ENCODE data around the gene PVALEF.
A peak's percentile ranks its signal among the peaks of the same experiment; 100 is the strongest.

The PVALEF gene

DNA sequence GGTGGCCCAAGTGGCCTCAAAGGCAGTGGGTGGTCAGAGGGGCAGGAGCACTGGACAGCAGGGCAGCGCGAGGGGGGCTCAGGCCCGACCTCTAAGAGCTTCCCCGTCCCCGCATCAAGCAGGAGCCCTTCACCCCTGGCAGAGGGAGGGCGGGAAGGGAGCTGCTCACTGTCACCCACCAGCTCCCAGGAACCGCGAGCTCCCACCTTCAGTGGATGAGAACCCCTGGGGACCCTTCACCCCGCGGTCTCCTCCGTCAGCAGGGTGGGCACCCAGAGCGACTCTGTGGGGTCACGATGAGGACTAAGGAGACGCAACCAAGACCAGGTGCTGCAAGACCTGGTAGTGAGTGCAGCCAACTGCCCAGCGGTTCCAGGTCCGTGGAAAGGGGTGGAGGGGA is 43.8 kb downstream of the PVALEF start:
- peaks cover 74% of the 10 kb centered on the region for H3K4me1 ChIP-seq
- no peak for TF ChIP-seq Cebpa-rat (IDR thresholded peaks at IDR 0.05)

GRCh38 chr17:81210466-81210865 is 45.2 kb downstream of the PVALEF start:
- no peak overlapping the region for H3K4me3 ChIP-seq
- no peaks in the 10 kb centered on the region for H3K27me3 ChIP-seq
- H3K9me3 ChIP-seq, result no peaks in the 10 kb centered on the region
- peaks cover 64% of the 10 kb centered on the region for H3K4me1 ChIP-seq
- H3K9ac ChIP-seq, result peak overlapping the region; percentile 39
- H4K20me1 ChIP-seq, result peaks cover 67% of the 10 kb centered on the region
- H3K36me3 ChIP-seq, result peaks cover 20% of the 10 kb centered on the region
- peak overlapping the region; percentile 39; the same call in 1 of the 2 replicates for H3K27ac ChIP-seq
- H3K4me2 ChIP-seq, result peak overlapping the region; percentile 79
- TF ChIP-seq Cebpa-rat (IDR thresholded peaks at IDR 0.05), result no peak

More for the DNA sequence above, 43.8 kb downstream of the PVALEF start:
- Histone ChIP-seq H3K9me3 (no peaks in the 10 kb centered on the region), H3K36me3 (peaks cover 18% of the 10 kb centered on the region), H3K4me2 (no peak overlapping the region), H3K27me3 (no peaks in the 10 kb centered on the region), H4K20me1 (peaks cover 74% of the 10 kb centered on the region), H3K27ac (0 out of 2 replicates have a peak overlapping the region, but pooled peaks have one; percentile 4), H3K9ac (no peak overlapping the region), H3K4me3 (no peak overlapping the region)

- Histone ChIP-seq H3K9ac (peak overlapping the region; percentile 39), H3K4me2 (peak overlapping the region; percentile 79)
Observed at GRCh38 chr17:81210868-81211267, 45.6 kb downstream of the PVALEF start.

GRCh38 chr17:81212365-81212764 is 47.1 kb downstream of the PVALEF start:
- no peaks in the 10 kb centered on the region for H3K27me3 ChIP-seq
- H3K4me2 ChIP-seq, result no peak overlapping the region
- peaks cover 45% of the 10 kb centered on the region for H3K4me1 ChIP-seq
- H3K9ac ChIP-seq, result no peak overlapping the region
- peaks cover 48% of the 10 kb centered on the region for H4K20me1 ChIP-seq
- H3K36me3 ChIP-seq, result peaks cover 39% of the 10 kb centered on the region
- H3K4me3 ChIP-seq, result no peak overlapping the region
- no peaks in the 10 kb centered on the region for H3K9me3 ChIP-seq
- no peak overlapping the region for H3K27ac ChIP-seq
- no peak for TF ChIP-seq Cebpa-rat (IDR thresholded peaks at IDR 0.05)

More at GRCh38 chr17:81210868-81211267, 45.6 kb downstream of the PVALEF start:
- H3K36me3 ChIP-seq, result peaks cover 25% of the 10 kb centered on the region
- no peak for TF ChIP-seq Cebpa-rat (IDR thresholded peaks at IDR 0.05)
- H3K27me3 ChIP-seq, result no peaks in the 10 kb centered on the region
- H3K4me3 ChIP-seq, result no peak overlapping the region
- H3K4me1 ChIP-seq, result peaks cover 60% of the 10 kb centered on the region
- no peaks in the 10 kb centered on the region for H3K9me3 ChIP-seq
- peaks cover 63% of the 10 kb centered on the region for H4K20me1 ChIP-seq
- peak overlapping the region; percentile 39; the same call in 1 of the 2 replicates for H3K27ac ChIP-seq

GRCh38 chr17:81213978-81214377 is 48.7 kb downstream of the PVALEF start:
- no peak overlapping the region for H3K4me3 ChIP-seq
- H3K4me2 ChIP-seq, result no peak overlapping the region
- H4K20me1 ChIP-seq, result peaks cover 35% of the 10 kb centered on the region
- H3K36me3 ChIP-seq, result peaks cover 43% of the 10 kb centered on the region
- no peak overlapping the region for H3K27ac ChIP-seq
- no peaks in the 10 kb centered on the region for H3K27me3 ChIP-seq
- no peaks in the 10 kb centered on the region for H3K9me3 ChIP-seq
- peaks cover 31% of the 10 kb centered on the region for H3K4me1 ChIP-seq
- H3K9ac ChIP-seq, result no peak overlapping the region
- TF ChIP-seq Cebpa-rat (IDR thresholded peaks at IDR 0.05), result no peak

GRCh38 chr17:81217491-81217890 is 52.2 kb downstream of the PVALEF start:
- no peak overlapping the region for H3K4me2 ChIP-seq
- no peaks in the 10 kb centered on the region for H3K27me3 ChIP-seq
- peaks cover 56% of the 10 kb centered on the region for H3K36me3 ChIP-seq
- H3K9ac ChIP-seq, result no peak overlapping the region
- H4K20me1 ChIP-seq, result peaks cover 35% of the 10 kb centered on the region
- H3K4me3 ChIP-seq, result no peak overlapping the region
- no peaks in the 10 kb centered on the region for H3K9me3 ChIP-seq
- no peak for TF ChIP-seq Cebpa-rat (IDR thresholded peaks at IDR 0.05)
- peaks cover 19% of the 10 kb centered on the region for H3K4me1 ChIP-seq
- H3K27ac ChIP-seq, result no peak overlapping the region

DNA sequence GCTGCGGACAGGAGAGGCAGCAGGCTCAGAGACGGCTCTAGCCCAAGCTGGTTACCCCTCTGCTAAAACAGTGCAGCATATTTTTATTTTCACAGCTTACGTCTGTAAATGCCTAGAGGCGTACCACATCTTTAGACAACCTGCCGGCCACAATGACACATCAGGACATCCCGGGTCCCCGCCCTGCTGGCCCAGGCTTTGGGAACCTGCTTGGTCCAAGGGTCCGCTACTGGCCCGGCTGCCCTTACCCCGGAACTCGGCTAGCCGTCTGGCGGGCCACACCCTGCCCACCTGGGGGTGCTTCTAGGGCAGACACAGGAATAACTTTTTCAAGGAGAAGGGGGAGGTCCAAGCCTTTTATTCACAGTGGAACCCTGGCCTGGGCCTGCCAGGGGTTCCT is 53.2 kb downstream of the PVALEF start:
- Histone ChIP-seq H3K27ac (no peak overlapping the region), H3K36me3 (peaks cover 54% of the 10 kb centered on the region), H3K4me3 (no peak overlapping the region), H3K9me3 (no peaks in the 10 kb centered on the region), H3K27me3 (no peaks in the 10 kb centered on the region), H3K9ac (no peak overlapping the region), H4K20me1 (peaks cover 27% of the 10 kb centered on the region), H3K4me2 (no peak overlapping the region), H3K4me1 (peaks cover 18% of the 10 kb centered on the region)
- no peak for TF ChIP-seq Cebpa-rat (IDR thresholded peaks at IDR 0.05)

GRCh38 chr17:81218991-81219390 is 53.7 kb downstream of the PVALEF start:
- H3K27me3 ChIP-seq, result no peaks in the 10 kb centered on the region
- no peak overlapping the region for H3K9ac ChIP-seq
- H3K4me1 ChIP-seq, result peaks cover 23% of the 10 kb centered on the region
- H4K20me1 ChIP-seq, result peaks cover 25% of the 10 kb centered on the region
- no peaks in the 10 kb centered on the region for H3K9me3 ChIP-seq
- no peak overlapping the region for H3K4me3 ChIP-seq
- no peak overlapping the region for H3K27ac ChIP-seq
- no peak overlapping the region for H3K4me2 ChIP-seq
- H3K36me3 ChIP-seq, result peaks cover 52% of the 10 kb centered on the region
- no peak for TF ChIP-seq Cebpa-rat (IDR thresholded peaks at IDR 0.05)

DNA sequence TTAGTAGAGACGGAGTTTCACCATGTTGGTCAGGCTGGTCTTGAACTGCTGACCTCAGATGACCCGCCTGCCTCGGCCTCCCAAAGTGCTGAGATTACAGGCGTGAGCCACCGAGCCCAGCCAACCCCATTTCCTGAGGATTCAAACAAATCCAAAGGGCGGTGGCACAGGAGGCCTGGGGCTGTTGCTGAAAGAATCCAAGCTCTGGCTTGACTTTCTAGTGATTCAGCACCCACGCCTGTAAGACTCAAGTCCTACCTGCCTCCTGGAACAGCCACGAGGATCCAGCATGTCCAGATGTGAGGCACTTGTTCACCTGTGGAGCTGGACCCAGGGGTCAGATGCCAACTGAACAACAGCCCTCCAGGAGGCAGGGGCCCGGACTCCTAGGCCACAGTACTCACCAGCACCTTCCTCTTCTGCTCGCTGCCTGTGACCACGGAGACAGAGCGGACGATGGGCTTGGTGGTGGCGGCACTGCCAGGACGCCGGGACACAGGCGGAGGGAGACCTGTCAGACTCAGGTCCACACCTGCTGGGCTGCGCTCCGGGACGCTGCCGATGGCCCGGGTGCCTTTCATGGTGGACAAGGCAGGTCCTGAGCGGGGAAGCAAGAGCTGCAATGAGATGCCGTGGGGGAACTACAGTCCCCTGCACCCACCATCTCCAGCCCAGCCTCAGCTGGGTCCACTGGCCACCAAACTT is 54.3 kb downstream of the PVALEF start:
- H3K9ac ChIP-seq, result no peak overlapping the region
- no peak overlapping the region for H3K4me2 ChIP-seq

DNA sequence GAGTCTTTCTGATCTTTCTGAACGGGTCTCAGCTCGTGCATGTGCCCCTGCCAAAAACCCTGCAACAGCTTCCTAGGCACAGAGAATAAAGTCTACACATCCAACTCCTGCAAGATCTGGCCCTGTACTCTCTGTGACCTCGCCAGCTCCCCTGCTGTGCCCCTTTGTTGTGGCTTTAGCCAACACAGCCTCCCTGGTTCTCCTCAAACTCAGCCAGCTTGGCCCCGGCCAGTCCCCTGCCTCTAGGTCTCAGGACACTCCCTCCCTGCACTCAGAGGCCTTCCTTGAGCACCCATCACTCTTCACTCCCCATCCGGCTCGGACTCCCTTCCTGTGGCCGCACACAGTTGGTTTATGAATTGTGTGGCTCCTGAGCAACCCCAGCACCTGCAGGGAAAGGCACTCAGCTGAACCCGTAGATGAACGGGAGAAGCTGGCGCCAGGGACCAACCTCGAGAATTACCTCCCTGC is 56.1 kb downstream of the PVALEF start:
- Histone ChIP-seq H3K36me3 (peaks cover 38% of the 10 kb centered on the region), H3K27ac (no peak overlapping the region), H3K9ac (peak overlapping the region; percentile 88), H3K27me3 (no peaks in the 10 kb centered on the region), H3K4me1 (peaks cover 25% of the 10 kb centered on the region), H3K4me2 (peak overlapping the region; percentile 100), H3K9me3 (no peaks in the 10 kb centered on the region), H3K4me3 (peak overlapping the region; percentile 97), H4K20me1 (peaks cover 25% of the 10 kb centered on the region)
- no peak for TF ChIP-seq Cebpa-rat (IDR thresholded peaks at IDR 0.05)

More for the DNA sequence above, 54.3 kb downstream of the PVALEF start:
- Histone ChIP-seq H3K27me3 (no peaks in the 10 kb centered on the region), H3K27ac (no peak overlapping the region), H4K20me1 (peaks cover 25% of the 10 kb centered on the region), H3K36me3 (peaks cover 52% of the 10 kb centered on the region), H3K9me3 (no peaks in the 10 kb centered on the region), H3K4me1 (peaks cover 25% of the 10 kb centered on the region), H3K4me3 (no peak overlapping the region)
- no peak for TF ChIP-seq Cebpa-rat (IDR thresholded peaks at IDR 0.05)

Data from BLaER1 (cell line).